K562 (cell line): ENCODE measurements around the gene KRTAP10-11. TPM values are rescaled to one million over a fixed set of nuclear protein-coding genes. Genes with fewer than 3 reads are reported as not detected.
"Not testable (repeated sequence)": the region's sequence is repeated elsewhere in the genome, so short reads cannot be mapped to it uniquely, and the experiment has no call there.

Source experiments
- ATAC-seq: fragments of 200-7000 bp; cut with Tn5 transposase; 3 replicates; pipeline ENCODE4 v1.9.1; 2020; ENCODE audit warnings: moderate library complexity
- Bru-seq: library from RNA; stranded (reverse); fragments of 400-500 nt; gene quantifications from one replicate; lab custom pipeline; 2021; lab: Mats Ljungman, UMichigan
- BruChase-seq, 2 experiments: library from RNA; stranded (reverse); fragments of 400-500 nt; gene quantifications; one replicate each; lab custom pipeline; 2021; lab: Mats Ljungman, UMichigan
- BruUV-seq: library from RNA; stranded (reverse); fragments of 400-500 nt; replicated peaks from 2 replicates; lab custom pipeline; 2021; lab: Mats Ljungman, UMichigan
- CTCF ChIA-PET: fragments of 300-600 bp; formaldehyde crosslinking; extraction: SDS; loops from one replicate; lab custom pipeline; 2021; ENCODE audit warnings: low intra/inter-chr PET ratio; lab: Yijun Ruan, JAX
- POLR2A ChIA-PET: fragments of 300-600, 350-650 bp; sonication (Branson Sonifier 250); formaldehyde crosslinking; extraction: SDS; loops from one replicate; lab custom pipeline; 2021; ENCODE audit warnings: antibody characterized with exemption, inconsistent platforms; lab: Yijun Ruan, JAX
- DNase-seq, 4 experiments: peaks; one replicate each; pipeline versions ENCODE4 v3.0.0 to v3.0.0-alpha.2; 2011 to 2018; ENCODE audit warnings: low spot score in 3 of 4, mixed read lengths in 3 of 4; ENCODE audit errors: extremely low read depth in 1 of 4
- FAIRE-seq: peaks from 2 replicates; lab custom pipeline; 2011; peaks lifted over from hg19 to GRCh38; lab: Jason Lieb, UNC
- H2AFZ ChIP-seq: 2 replicates; pipeline ENCODE4 v1.6.0; 2011; ENCODE audit warnings: low read depth, low read length, control low read depth, inconsistent platforms
- H3K27ac ChIP-seq: fragments of 200-600 bp; 3 replicates; pipeline ENCODE4 v1.8.0; 2011; ENCODE audit warnings: low read depth, mild to moderate bottlenecking, control low read depth, inconsistent platforms, low read length, moderate library complexity, mixed read lengths; ENCODE audit errors: extremely low read depth
- H3K27me3 ChIP-seq, 2 experiments: fragments of 300-600 bp in 1 of 2; 2 replicates in 1 of 2; 3 replicates in 1 of 2; pipeline versions ENCODE4 v1.6.0 to v1.8.0; 2011; ENCODE audit warnings: inconsistent platforms in 2 of 2, low read length in 2 of 2, mild to moderate bottlenecking in 1 of 2, mixed read lengths in 1 of 2, moderate library complexity in 1 of 2; ENCODE audit not compliant: control insufficient read depth in 2 of 2, insufficient read depth in 2 of 2
- H3K36me3 ChIP-seq: fragments of 300-600 bp; 3 replicates; pipeline ENCODE4 v1.8.0; 2011; ENCODE audit warnings: mild to moderate bottlenecking, low read length, inconsistent platforms; ENCODE audit not compliant: control insufficient read depth, insufficient read depth
- H3K4me1 ChIP-seq, 2 experiments: fragments of 200-600 bp in 1 of 2; replicated peaks in 1 of 2; 2 replicates in 1 of 2; 3 replicates in 1 of 2; pipeline versions ENCODE4 v1.5.1 to v1.8.0; 2011; ENCODE audit warnings: inconsistent platforms in 2 of 2, low read length in 2 of 2, mild to moderate bottlenecking in 1 of 2, mixed read lengths in 1 of 2, moderate library complexity in 1 of 2; ENCODE audit not compliant: control insufficient read depth in 2 of 2, insufficient read depth in 2 of 2
- H3K4me2 ChIP-seq: 2 replicates; pipeline ENCODE4 v1.6.1; 2011; ENCODE audit warnings: low read length, control low read depth, inconsistent platforms, mixed read lengths; ENCODE audit not compliant: insufficient read depth
- H3K4me3 ChIP-seq: fragments of 200-600 bp; sonication (generic), shearing (Covaris generic); 2 replicates; pipeline ENCODE4 v1.5.1; 2016; ENCODE audit warnings: control low read depth, inconsistent platforms
- H3K79me2 ChIP-seq: fragments of 200-600 bp; 3 replicates; pipeline ENCODE4 v1.8.0; 2011; ENCODE audit warnings: low read length, inconsistent platforms; ENCODE audit not compliant: control insufficient read depth, insufficient read depth
- H3K9ac ChIP-seq, 2 experiments: 2 replicates each; pipeline versions ENCODE4 v1.6.0 to v1.6.1; 2011; ENCODE audit warnings: low read depth in 2 of 2, low read length in 2 of 2, control low read depth in 1 of 2, inconsistent platforms in 1 of 2, mild to moderate bottlenecking in 1 of 2, mixed read lengths in 1 of 2; ENCODE audit not compliant: insufficient read depth in 1 of 2
- H3K9me1 ChIP-seq: one replicate; pipeline ENCODE4 v1.6.0; 2011; ENCODE audit warnings: inconsistent platforms, mild to moderate bottlenecking, low read length, moderate library complexity; ENCODE audit not compliant: control insufficient read depth, insufficient read depth
- H3K9me3 ChIP-seq: replicated peaks from 2 replicates; pipeline ENCODE4 v1.5.1; 2011; ENCODE audit warnings: low read depth, low read length, inconsistent platforms; ENCODE audit not compliant: control insufficient read depth, insufficient read depth
- H4K20me1 ChIP-seq: replicated peaks from 2 replicates; pipeline ENCODE4 v1.6.1; 2011; ENCODE audit warnings: low read length, inconsistent platforms, mixed read lengths; ENCODE audit not compliant: control insufficient read depth, insufficient read depth
- WGBS: fragments of 100-300 bp; shearing (Covaris generic); methylation state at CpG from one replicate; pipeline ENCODE4 v1.1.6; 2016; ENCODE audit warnings: low coverage, mixed read lengths; ENCODE audit not compliant: insufficient coverage; ENCODE audit errors: missing lambda C conversion rate; 5-methylcytosine and 5-hydroxymethylcytosine counted together
- in situ Hi-C: fragments of 300-500 bp; cut with MboI; formaldehyde crosslinking; loops from 4 replicates; pipeline ENCODE4 v1.15.0; 2018; ENCODE audit warnings: inconsistent platforms, mixed read lengths
- intact Hi-C: fragments of 100-400 bp; cut with micrococcal nuclease; formaldehyde crosslinking; loops from 2 replicates; pipeline ENCODE4 v1.14.2; 2022
- long read RNA-seq, 3 experiments: library from polyadenylated mRNA in 2 of 3; library from RNA in 1 of 3; unstranded in 2 of 3; stranded (forward) in 1 of 3; transcript quantifications; one replicate each; pipeline ENCODE4 v2.0.0, GENCODE V29; 2019 to 2022
- polyA minus RNA-seq, 3 experiments: library from RNA; depleted of rRNA, polyadenylated mRNA; stranded (reverse); fragments of >200 nt; gene quantifications; 2 replicates each; pipeline ENCODE4 v1.2.3, GENCODE V29; 2011
- polyA plus RNA-seq, 8 experiments: library from polyadenylated mRNA; depleted of rRNA in 4 of 8; stranded (reverse) in 5 of 8; unstranded in 3 of 8; fragments of >200 nt; fragmentation: Nextera tagmentation in 2 of 8; fragmentation: Illumina TruSeq in 1 of 8; extraction: Ambion mirVana in 2 of 8; extraction: Trizol in 1 of 8; gene quantifications; 2 replicates each; pipeline versions ENCODE4 v1.2.1 to v1.2.3, GENCODE V29; 2011 to 2014; ENCODE audit warnings: inconsistent platforms in 1 of 8, missing spikeins in 1 of 8
- total RNA-seq, 7 experiments: library from RNA; depleted of rRNA in 6 of 7; stranded (reverse); fragments of >200 nt in 6 of 7; fragmentation: Illumina TruSeq in 2 of 7; extraction: Trizol in 2 of 7; gene quantifications; 2 replicates each; pipeline versions ENCODE4 v1.2.1 to v1.2.3, GENCODE V29; 2011 to 2021; ENCODE audit warnings: low replicate concordance in 1 of 7

The KRTAP10-11 gene, protein sequence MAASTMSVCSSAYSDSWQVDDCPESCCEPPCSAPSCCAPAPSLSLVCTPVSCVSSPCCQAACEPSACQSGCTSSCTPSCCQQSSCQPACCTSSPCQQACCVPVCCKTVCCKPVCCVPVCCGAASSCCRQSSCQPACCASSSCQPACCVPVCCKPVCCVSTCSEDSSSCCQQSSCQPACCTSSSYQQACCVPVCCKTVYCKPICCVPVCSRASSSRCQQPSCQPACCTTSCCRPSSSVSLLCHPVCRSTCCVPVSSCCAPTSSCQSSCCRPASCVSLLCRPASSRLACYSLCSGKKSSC
- total RNA-seq (2011; cell fraction: chromatin; rRNA removed; ENCODE audit: low replicate concordance) = not detected in 2 replicates
- total RNA-seq (2011; cell fraction: nucleolus; rRNA removed) = not detected in 2 replicates
- total RNA-seq (2011; cell fraction: nucleoplasm; rRNA removed) = not detected in 2 replicates
- total RNA-seq (2014; rRNA removed) = not detected in 2 replicates
- not detected in 2 replicates for total RNA-seq (2014; rRNA removed; fragmentation: Illumina TruSeq; extraction: Trizol)
- total RNA-seq (2015; rRNA removed; fragmentation: Illumina TruSeq; extraction: Trizol) = not detected in 2 replicates
- total RNA-seq (2021) = not detected in 2 replicates
- not detected in 2 replicates for polyA plus RNA-seq (2011; rRNA removed)
- polyA plus RNA-seq (2011; cell fraction: cytosol; rRNA removed) = not detected in 2 replicates
- polyA plus RNA-seq (2011; cell fraction: nucleus; rRNA removed) = not detected in 2 replicates
- polyA plus RNA-seq (2012) = not detected in 2 replicates
- not detected in 2 replicates for polyA plus RNA-seq (2014; fragmentation: Illumina TruSeq; extraction: Trizol)
- polyA plus RNA-seq (2014; fragmentation: Nextera tagmentation; extraction: Ambion mirVana) = not detected
- not detected in 2 replicates for polyA plus RNA-seq (2014; rRNA removed)
- not detected in 2 replicates for polyA minus RNA-seq (2011; rRNA and poly(A)+ RNA removed)
- not detected in 2 replicates for polyA minus RNA-seq (2011; cell fraction: cytosol; rRNA and poly(A)+ RNA removed)
- polyA minus RNA-seq (2011; cell fraction: nucleus; rRNA and poly(A)+ RNA removed) = not detected in 2 replicates
- Bru-seq, nascent RNA = not detected
- not detected for BruChase-seq, experiment 1, labeled RNA remaining after a 2-hour chase
- not detected for BruChase-seq, experiment 2, labeled RNA remaining after a 6-hour chase
- long read RNA-seq, experiment 1 = 0 reads
- long read RNA-seq, experiment 2 = 0 reads
- long read RNA-seq, experiment 3 = 0 reads

- CTCF ChIA-PET, ATAC-seq, H3K36me3 ChIP-seq, H3K27ac ChIP-seq, BruUV-seq, in situ Hi-C loops, FAIRE-seq, H3K9me3 ChIP-seq, intact Hi-C loops, DNase-seq, H3K9ac ChIP-seq, H3K4me3 ChIP-seq, H3K9me1 ChIP-seq, H3K79me2 ChIP-seq, POLR2A ChIA-PET, H2AFZ ChIP-seq, H3K4me2 ChIP-seq, H3K4me1 ChIP-seq, H4K20me1 ChIP-seq: not testable (repeated sequence)
- peaks cover 9 to 49% of the 10 kb centered on the region in 2 experiments; a peak in 4 of 5 replicates for H3K27me3 ChIP-seq
- WGBS = 0% methylated on average over 20 of the region's 21 CpGs
Measured at GRCh38 chr21:44646366-44647221, at the start of gene KRTAP10-11. Gene KRTAP10-11 (plus strand): TSS chr21:44646414. CDS start chr21:44646459, 45 bp downstream.
